Lower leg skin (tissue), 4 donors: ENCODE measurements around the gene SLC43A1. TPM values are rescaled to one million over a fixed set of nuclear protein-coding genes. Genes with fewer than 3 reads are reported as not detected.

Experiments
- DNase-seq, 2 donors: peaks; one replicate each; pipeline ENCODE4 v3.0.0-alpha.2; 2019; ENCODE audit warnings: low spot score in 2 of 2
- H3K4me3 ChIP-seq: fragments of 200-600 bp; sonication (generic); 2 replicates; pipeline ENCODE4 v1.5.1; 2017; ENCODE audit warnings: mild to moderate bottlenecking, low read depth; ENCODE audit not compliant: poor library complexity, severe bottlenecking
- CTCF ChIP-seq, 3 donors: fragments of 450-650 bp; IDR thresholded peaks; one replicate each; pipeline ENCODE4 v1.5.1; 2016; ENCODE audit warnings: antibody characterized with exemption in 3 of 3, mild to moderate bottlenecking in 3 of 3, moderate library complexity in 2 of 3
- POLR2A ChIP-seq, 2 donors: fragments of 450-650 bp; IDR thresholded peaks; one replicate each; pipeline ENCODE4 v1.6.1; 2016 to 2017; ENCODE audit warnings: antibody characterized with exemption in 2 of 2, mild to moderate bottlenecking in 1 of 2, moderate library complexity in 1 of 2
- WGBS, 2 donors: methylation state at CpG; one replicate each; pipeline ENCODE4 v1.1.5; 2018; 5-methylcytosine and 5-hydroxymethylcytosine counted together
- intact Hi-C: fragments of 100-400 bp; cut with DNase I; formaldehyde crosslinking; loops from one replicate; pipeline ENCODE4 v1.15.0; 2023; ENCODE audit warnings: low total_unique reads
- total RNA-seq, 4 donors: library from RNA; depleted of rRNA; stranded (reverse); fragments of >200 nt; gene quantifications; one replicate each; pipeline ENCODE4 v1.1.0, GENCODE V29; 2016

The SLC43A1 gene
- total RNA-seq, 4 donors from 2014 or later: 15.9 to 20.2 (median 18.3) TPM

- no peak for TF ChIP-seq CTCF (IDR thresholded peaks at IDR 0.05)
- no peak for TF ChIP-seq POLR2A (IDR thresholded peaks at IDR 0.05)
- intact Hi-C loops: no loop called here
- 13 to 17% methylated on average over 25 to 30 of the region's 50 CpGs for WGBS, 2 donors
- peak overlapping the region; percentile 14 for H3K4me3 ChIP-seq
- no peak for DNase-seq
These were observed 54.4 kb downstream of the SLC43A1 start for GRCh38 chr11:57460758-57461749.

GRCh38 chr11:57460022-57460757 lies 55.3 kb downstream of the SLC43A1 start, which contains the start of gene RTN4RL2:
TSS of gene RTN4RL2 (plus strand) at chr11:57460528. CDS start at chr11:57460866, 338 bp downstream.
- peak within 1 kb of the TSS; percentile 14 for H3K4me3 ChIP-seq
- WGBS, 2 donors: 0 to 1% methylated on average over 28 to 34 of the region's 66 CpGs
- TF ChIP-seq POLR2A (IDR thresholded peaks at IDR 0.05): no peak
- no peak for TF ChIP-seq CTCF (IDR thresholded peaks at IDR 0.05)
- intact Hi-C loops: no loop called here
- DNase-seq: no peak

- no peak for TF ChIP-seq POLR2A (IDR thresholded peaks at IDR 0.05)
- TF ChIP-seq CTCF (IDR thresholded peaks at IDR 0.05): no peak
These were observed 56.1 kb downstream of the SLC43A1 start for GRCh38 chr11:57459164-57460021.

GRCh38 chr11:57458410-57459163 lies 56.9 kb downstream of the SLC43A1 start:
- TF ChIP-seq CTCF (IDR thresholded peaks at IDR 0.05): peak in 1 of 3 donors; percentile 55
- no peak for TF ChIP-seq POLR2A (IDR thresholded peaks at IDR 0.05)
- DNase-seq: peak in 1 of 2 donors; percentile 92
- intact Hi-C loops: loop anchor here (5.0 to 10.0 kb wide), 2 partner anchors 69 to 114 kb away; no protein-coding TSS in a partner anchor
- peak overlapping the region; percentile 19 for H3K4me3 ChIP-seq
- 0 to 1% methylated on average over 38 of the region's 44 CpGs for WGBS, 2 donors

More at GRCh38 chr11:57459164-57460021, 56.1 kb downstream of the SLC43A1 start:
- intact Hi-C loops: loop anchor here (5.0 to 10.0 kb wide), 2 partner anchors 68 to 115 kb away; no protein-coding TSS in a partner anchor
- DNase-seq: no peak
- 0% methylated on average over 35 to 58 of the region's 62 CpGs for WGBS, 2 donors
- H3K4me3 ChIP-seq: peak overlapping the region; percentile 19
